GM13977 (cell line): ENCODE measurements around the gene VPS37D.
"Not testable (repeated sequence)": the region's sequence is repeated elsewhere in the genome, so short reads cannot be mapped to it uniquely, and the experiment has no call there.

ENCODE experiments used
- DNase-seq: peaks from one replicate; pipeline ENCODE4 v3.0.0; 2012; ENCODE audit warnings: low spot score
- CTCF ChIP-seq: IDR thresholded peaks from 2 replicates; pipeline ENCODE4 v1.5.1; 2012; ENCODE audit warnings: mild to moderate bottlenecking, control low read depth; ENCODE audit not compliant: insufficient read depth; ENCODE audit errors: extremely low read depth, missing control alignments
- in situ Hi-C: fragments of 300-500 bp; cut with MboI; formaldehyde crosslinking; loops from one replicate; pipeline ENCODE4 v1.12.0; 2022; ENCODE audit warnings: low sequenced_read_pairs, low pct_unique_long_range_greater_than_20kb, mixed read lengths, inconsistent platforms; ENCODE audit not compliant: unreplicated experiment

The VPS37D gene

GRCh38 chr7:73667344-73668102, at the start of gene VPS37D:
TSS of gene VPS37D (plus strand) at chr7:73667831. CDS start at chr7:73667959, 128 bp downstream.
- in situ Hi-C loops: no loop called here

GRCh38 chr7:73618538-73618937, 49.1 kb upstream of the VPS37D start:
- no peak for TF ChIP-seq CTCF
- DNase-seq: no peak
- in situ Hi-C loops: loop anchor here (10.0 to 25.0 kb wide), 2 partner anchors 116 to 244 kb away; partner anchors contain the start of genes ABHD11 and TMEM270

More at GRCh38 chr7:73667344-73668102, at the start of gene VPS37D:
- TF ChIP-seq CTCF: peak; percentile 98
- peak; percentile 99 for DNase-seq

GRCh38 chr7:73619394-73619793, 48.2 kb upstream of the VPS37D start:
- not testable (repeated sequence) for DNase-seq
- in situ Hi-C loops: loop anchor here (10.0 to 25.0 kb wide), 2 partner anchors 115 to 243 kb away; partner anchors contain the start of genes ABHD11 and TMEM270

GRCh38 chr7:73621168-73622063, 46.2 kb upstream of the VPS37D start:
- in situ Hi-C loops: loop anchor here (25.0 kb wide), 1 partner anchor 241 kb away; the partner anchor contains the start of gene TMEM270
- TF ChIP-seq CTCF: no peak
- no peak for DNase-seq

GRCh38 chr7:73622527-73622908, 45.1 kb upstream of the VPS37D start:
- in situ Hi-C loops: loop anchor here (25.0 kb wide), 1 partner anchor 240 kb away; the partner anchor contains the start of gene TMEM270
- DNase-seq: no peak

GRCh38 chr7:73622909-73623797, 44.5 kb upstream of the VPS37D start:
- DNase-seq: no peak
- in situ Hi-C loops: loop anchor here (25.0 kb wide), 1 partner anchor 239 kb away; the partner anchor contains the start of gene TMEM270
- no peak for TF ChIP-seq CTCF

More at GRCh38 chr7:73622527-73622908, 45.1 kb upstream of the VPS37D start:
- no peak for TF ChIP-seq CTCF
